NCI-H2196 (cell line): ENCODE data around the gene TRH.
"Not testable (repeated sequence)": the region's sequence is repeated elsewhere in the genome, so short reads cannot be mapped to it uniquely, and the experiment has no call there.

Source experiments
- DNase-seq: peaks from one replicate; lab custom pipeline; 2025; ENCODE audit not compliant: unreplicated experiment; lab: John Stamatoyannopoulos, UW

The TRH gene

GRCh38 chr3:129962600-129962999, 11.9 kb upstream of the TRH start:
- DNase-seq: no peak

GRCh38 chr3:129965937-129966336, 8.6 kb upstream of the TRH start:
- DNase-seq: no peak

GRCh38 chr3:129966876-129967275, 7.6 kb upstream of the TRH start:
- DNase-seq: no peak

GRCh38 chr3:129967761-129968160, 6.8 kb upstream of the TRH start:
- DNase-seq: no peak

GRCh38 chr3:129971351-129972052, 3.0 kb upstream of the TRH start:
- no peak for DNase-seq

GRCh38 chr3:129972301-129972700, 2.2 kb upstream of the TRH start:
- DNase-seq: no peak

- DNase-seq: no peak
These were observed 512 bp upstream of the TRH start for GRCh38 chr3:129973853-129974563.

GRCh38 chr3:129974833-129975704, 549 bp downstream of the TRH start:
- DNase-seq: no peak

- no peak for DNase-seq
These were observed 1.2 kb downstream of the TRH start for GRCh38 chr3:129975705-129976048.

GRCh38 chr3:129976286-129976685, 1.8 kb downstream of the TRH start:
- DNase-seq: no peak

GRCh38 chr3:129978123-129978522, 3.6 kb downstream of the TRH start:
- no peak for DNase-seq

- DNase-seq: no peak
These were observed 5.4 kb downstream of the TRH start for GRCh38 chr3:129979905-129980304.

- no peak for DNase-seq
These were observed 9.0 kb downstream of the TRH start for GRCh38 chr3:129983561-129983960.

- DNase-seq: no peak
These were observed 9.6 kb downstream of the TRH start for GRCh38 chr3:129984125-129984524.

- DNase-seq: peak; percentile 81
These were observed 10.6 kb downstream of the TRH start for GRCh38 chr3:129985113-129985512.

- DNase-seq: no peak
These were observed 13.9 kb downstream of the TRH start for GRCh38 chr3:129988429-129988828.

GRCh38 chr3:129989414-129989813, 14.9 kb downstream of the TRH start:
- DNase-seq: no peak

- no peak for DNase-seq
These were observed 18.3 kb downstream of the TRH start for GRCh38 chr3:129992781-129993180.

- no peak for DNase-seq
These were observed 20.5 kb downstream of the TRH start for GRCh38 chr3:129994883-129995559.

GRCh38 chr3:129996073-129996472, 21.6 kb downstream of the TRH start:
- no peak for DNase-seq

- DNase-seq: not testable (repeated sequence)
These were observed 24.7 kb downstream of the TRH start for GRCh38 chr3:129999176-129999575.
